ENCODE measurements around the gene FKTN. TPM values are rescaled to one million over a fixed set of nuclear protein-coding genes. Genes with fewer than 3 reads are reported as not detected.

Gene FKTN
- total RNA-seq = 3.7 and 17.7 TPM in 2 replicates

GRCh38 chr9:105557804-105558610 lies at the start of gene FKTN:
Gene FKTN, plus strand, starts transcription at chr9:105558131. Its CDS starts 16,902 bp downstream, at chr9:105575033.

GRCh38 chr9:105662184-105663104 lies 104.5 kb downstream of the FKTN start, which contains the start of gene TAL2:
Gene TAL2, plus strand, starts transcription at chr9:105662457. Its CDS starts 40 bp downstream, at chr9:105662497.

Other genes starting within 250 kb of the FKTN start
- gene FSD1L, start 110.1 kb upstream of the FKTN start, total RNA-seq = 2.1 and 6.5 TPM in 2 replicates
- gene TAL2, start 104.3 kb downstream of the FKTN start, total RNA-seq = not detected in 2 replicates
- gene TMEM38B, start 136.4 kb downstream of the FKTN start, total RNA-seq = 2.1 and 6.3 TPM in 2 replicates